Breast epithelium (tissue), 3 donors: ENCODE measurements around the gene TRAPPC2B.

Experiments used
- CTCF ChIP-seq, 3 donors: fragments of 450-650 bp; IDR thresholded peaks; one replicate each; pipeline ENCODE4 v1.5.1; 2016 to 2017; ENCODE audit warnings: antibody characterized with exemption in 3 of 3, mild to moderate bottlenecking in 3 of 3, moderate library complexity in 3 of 3
- POLR2A ChIP-seq: fragments of 450-650 bp; IDR thresholded peaks from one replicate; pipeline ENCODE4 v1.6.1; 2016; ENCODE audit warnings: antibody characterized with exemption, mild to moderate bottlenecking, moderate library complexity
- POLR2AphosphoS5 ChIP-seq, 3 donors: sonication (generic); formaldehyde crosslinking; IDR thresholded peaks; one replicate each; pipeline ENCODE4 v1.6.1; 2017; ENCODE audit warnings: antibody characterized with exemption in 3 of 3

DNA sequence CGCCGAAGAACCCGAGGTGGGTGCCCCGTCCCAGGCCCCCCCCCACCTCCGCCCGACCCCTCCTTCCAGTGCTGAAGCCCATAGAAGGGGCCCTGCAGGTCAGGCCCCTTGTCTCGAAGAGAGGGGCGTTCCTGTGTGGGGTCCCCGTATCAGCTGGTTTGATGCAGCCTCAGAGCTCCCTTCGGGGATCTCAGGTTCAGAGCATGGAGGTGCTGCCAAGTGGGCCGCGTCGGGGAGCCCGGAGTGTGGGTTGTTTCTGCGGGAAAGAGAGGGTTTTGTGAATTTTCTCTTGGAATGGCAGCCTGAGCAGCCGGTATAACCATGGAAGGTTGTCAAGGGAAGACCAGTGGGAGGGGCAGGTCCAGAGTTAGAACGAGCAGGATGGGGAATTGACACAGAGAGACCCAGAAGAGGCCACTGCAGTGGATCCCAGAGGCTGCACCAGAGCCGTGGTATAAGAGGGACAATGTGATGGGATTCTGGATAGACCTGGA lies 384 bp downstream of the TRAPPC2B start:
- no peak for TF ChIP-seq CTCF (IDR thresholded peaks at IDR 0.05)
- no peak for TF ChIP-seq POLR2AphosphoS5 (IDR thresholded peaks at IDR 0.05)
- no peak for TF ChIP-seq POLR2A
